ENCODE data around the gene PRDM2.

GRCh38 chr1:13761883-13762282, 61.9 kb downstream of the PRDM2 start:
- no peak for TF ChIP-seq CTCF (IDR thresholded peaks at IDR 0.05)
- TF ChIP-seq POLR2A (IDR thresholded peaks at IDR 0.05): no peak

All from heart left ventricle (tissue), 13 donors.